DMS79 (cell line): Measurements from ENCODE around the gene HACD2.

Experiments used
- DNase-seq: peaks from one replicate; lab custom pipeline; 2025; lab: John Stamatoyannopoulos, UW

HACD2 gene

DNA sequence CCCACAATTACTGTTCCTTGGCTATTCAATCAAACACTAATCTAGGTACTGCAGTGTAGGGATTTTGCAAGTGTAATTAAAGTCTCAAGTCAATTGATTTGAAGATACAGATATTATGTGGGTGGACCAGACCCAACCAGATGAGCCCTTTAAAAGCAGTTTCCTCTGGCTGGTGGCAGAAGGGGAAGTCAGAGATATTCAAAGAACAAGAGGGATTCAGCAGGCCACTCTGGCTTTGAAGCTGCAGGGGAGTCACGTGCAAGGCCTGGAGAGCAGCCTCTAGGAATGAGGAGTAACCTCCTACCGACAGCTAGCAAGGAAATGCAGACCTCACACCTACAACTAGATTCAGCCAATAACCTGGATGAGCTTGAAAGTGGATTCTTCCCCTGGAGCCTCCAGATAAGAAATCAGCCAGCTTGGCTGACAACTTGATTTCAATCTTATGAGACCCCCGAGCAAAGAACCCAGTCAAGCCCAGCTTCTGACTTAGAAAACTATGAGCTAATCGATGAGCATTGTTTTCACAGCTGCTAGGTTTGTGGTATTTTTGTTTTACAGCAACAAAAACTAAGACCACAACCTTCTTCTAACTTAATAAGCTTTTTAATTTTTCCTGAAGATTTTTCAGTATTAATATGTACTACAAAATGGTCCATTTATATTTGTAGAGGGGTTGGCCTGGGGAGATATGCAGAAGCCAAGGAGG is 13.4 kb downstream of the HACD2 start:
- DNase-seq: no peak

DNA sequence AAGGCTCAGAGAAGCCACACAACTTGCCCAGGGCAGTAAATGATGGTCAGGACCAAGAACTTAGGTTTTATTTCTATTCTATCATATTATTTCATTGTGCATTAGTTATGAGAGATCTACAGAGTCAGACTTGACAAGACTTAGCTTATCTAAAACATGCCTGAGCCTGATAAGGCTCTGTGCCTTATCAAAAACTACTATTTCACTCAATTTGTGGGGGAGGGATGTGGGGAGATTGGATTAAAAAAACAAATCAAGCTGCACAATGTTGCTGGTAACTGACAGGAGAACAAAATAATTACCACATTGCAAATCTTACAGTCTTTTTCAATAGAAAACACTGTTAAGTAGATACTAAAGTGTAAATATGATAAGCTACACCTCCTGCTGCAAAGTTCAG is 16.0 kb downstream of the HACD2 start:
- no peak for DNase-seq

DNA sequence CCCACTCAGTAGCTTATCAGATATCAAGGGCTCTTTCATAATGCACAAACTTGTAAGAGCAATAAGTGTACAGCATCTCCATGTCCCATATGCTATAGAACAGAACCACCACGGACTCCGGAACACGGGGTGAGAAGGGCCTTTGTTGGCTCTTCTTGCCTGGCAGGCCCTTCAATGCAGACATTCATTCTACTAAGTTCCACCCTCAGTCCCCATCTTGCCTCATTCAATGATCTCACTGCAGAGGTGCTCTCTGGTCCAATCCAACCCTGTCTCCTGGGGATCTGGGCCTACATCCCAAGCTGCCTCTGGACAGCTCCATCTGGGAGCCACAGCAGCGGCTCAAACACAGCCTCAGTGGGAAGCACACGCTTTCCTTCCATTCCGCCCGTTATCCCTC is 16.8 kb downstream of the HACD2 start:
- DNase-seq: no peak

DNA sequence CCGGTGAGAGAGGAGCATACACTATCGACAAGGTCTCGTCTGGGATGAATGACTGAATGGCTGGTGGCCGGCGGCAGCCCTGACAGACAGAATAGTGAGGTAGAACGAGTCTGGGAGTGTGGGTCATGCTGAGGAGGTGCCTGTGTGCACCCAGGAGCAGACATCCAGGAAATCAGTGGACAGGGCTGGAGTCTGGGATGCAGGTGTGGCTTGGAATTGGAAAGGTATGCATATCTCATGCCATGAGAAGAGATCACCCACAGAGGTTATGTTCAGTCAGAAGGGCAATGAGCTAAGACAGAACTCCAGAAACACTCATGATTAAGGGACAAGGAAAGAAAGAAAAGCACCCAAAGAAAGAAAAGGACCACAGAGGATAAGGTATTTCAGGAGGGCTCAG is 20.8 kb downstream of the HACD2 start:
- DNase-seq: no peak

DNA sequence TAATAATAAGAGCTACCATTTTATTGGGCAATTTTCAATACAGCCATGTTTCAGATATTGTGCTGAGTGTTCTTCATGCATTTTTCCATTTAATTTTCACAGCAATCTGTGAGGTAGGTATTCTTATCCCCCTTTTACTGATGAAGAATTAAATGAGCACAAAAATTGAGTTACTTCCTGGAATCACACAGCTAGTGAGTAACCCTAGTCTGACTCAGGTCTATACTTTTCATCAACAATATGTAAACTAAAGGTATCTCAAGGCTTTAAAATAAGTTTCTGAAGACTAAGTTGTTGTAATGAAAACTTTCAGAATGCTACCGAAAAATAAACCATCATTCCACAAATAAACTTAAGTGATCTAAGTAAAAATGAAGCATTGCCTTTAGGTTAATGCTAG is 22.3 kb downstream of the HACD2 start:
- no peak for DNase-seq

DNA sequence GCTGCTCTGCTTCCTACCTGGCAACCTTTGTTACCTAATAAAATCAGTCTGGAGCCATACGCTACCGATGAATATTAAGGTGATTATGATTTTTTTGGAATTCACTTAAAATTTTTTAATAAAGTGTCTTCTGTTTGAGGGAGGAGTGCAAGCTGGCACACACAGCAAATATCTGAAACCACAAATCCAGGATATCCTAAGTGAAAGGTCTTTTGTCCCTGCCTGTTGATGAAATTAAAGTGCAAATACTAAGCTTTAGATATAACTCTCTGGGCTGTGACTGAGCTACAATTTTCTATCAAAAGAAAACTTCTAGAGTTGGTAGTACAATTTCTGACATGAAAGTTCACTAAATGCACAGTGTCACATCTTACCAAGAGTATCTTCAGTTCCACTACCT is 23.7 kb downstream of the HACD2 start:
- DNase-seq: no peak

DNA sequence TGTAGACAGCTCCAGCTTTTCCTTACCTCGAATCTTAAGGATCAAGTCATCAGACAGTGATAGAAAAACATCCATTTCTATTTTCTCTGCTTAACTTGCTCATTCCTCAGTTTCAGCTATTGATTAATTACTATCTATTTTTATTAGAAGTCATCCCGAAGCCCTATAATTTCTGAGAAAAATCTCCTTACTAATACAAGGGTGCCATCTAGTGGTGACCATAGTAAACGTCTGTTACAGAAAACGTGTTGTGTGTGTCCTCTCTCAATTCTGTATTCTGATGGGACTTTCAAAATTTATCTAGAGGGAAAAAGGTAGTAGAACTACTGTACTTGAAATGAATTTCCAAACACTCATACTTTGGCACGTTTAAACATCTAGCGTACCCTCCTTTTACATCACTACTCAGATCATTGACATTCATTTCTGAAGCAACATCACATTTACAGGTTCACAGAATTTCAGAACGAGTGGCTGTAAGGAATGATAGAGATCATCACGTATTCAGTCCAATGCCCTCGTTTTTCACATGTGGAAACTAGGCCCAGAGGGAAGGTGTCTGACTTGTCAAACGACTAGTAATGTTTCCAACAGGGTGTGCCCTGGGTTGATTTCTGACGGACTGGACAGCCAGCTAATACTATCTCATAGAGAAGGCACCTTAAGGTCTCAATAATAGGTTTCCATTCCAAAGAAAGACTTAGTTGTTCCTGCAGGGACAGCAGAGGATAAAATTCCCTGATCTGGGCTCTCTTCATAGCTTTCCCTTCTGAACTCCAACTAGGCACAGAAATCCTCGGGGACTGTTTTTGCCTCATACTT is 25.6 kb downstream of the HACD2 start:
- DNase-seq: no peak

DNA sequence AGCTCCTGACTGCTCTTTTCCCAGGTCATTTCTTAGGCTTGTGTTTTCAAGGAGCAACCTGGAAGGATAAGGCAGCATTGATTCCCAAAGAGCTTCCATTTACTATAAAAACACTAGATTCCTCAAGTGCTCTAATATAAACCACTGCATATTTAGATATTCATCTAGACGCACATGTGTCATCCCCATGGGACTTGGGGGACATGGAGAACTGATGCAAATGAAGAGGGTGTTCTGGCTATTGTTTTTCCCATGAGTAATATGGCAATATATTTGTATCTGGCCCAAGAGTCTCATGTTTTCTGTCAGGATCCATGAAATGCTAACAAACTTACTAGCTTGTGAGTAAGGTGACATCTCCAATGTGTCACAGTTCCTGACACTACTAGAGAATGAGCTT is 31.3 kb downstream of the HACD2 start:
- no peak for DNase-seq

DNA sequence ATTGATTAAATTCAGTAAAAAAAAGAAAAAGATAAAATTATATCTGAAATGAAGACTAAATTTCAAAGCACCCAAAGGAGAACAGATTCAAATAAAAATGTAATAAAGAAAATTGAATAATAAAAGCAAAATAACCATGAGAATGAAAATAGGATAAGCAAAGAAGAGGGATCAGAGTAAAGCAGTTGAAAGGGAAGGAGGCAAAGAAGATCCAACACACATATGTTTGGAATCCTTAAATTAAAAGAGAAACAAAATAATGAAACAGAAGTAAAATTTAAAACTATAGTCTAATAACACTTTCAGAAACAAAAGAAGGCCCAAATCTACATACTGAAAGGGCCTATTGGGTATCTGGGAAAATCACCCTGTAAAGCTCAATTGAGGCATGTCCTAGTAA is 32.1 kb downstream of the HACD2 start:
- DNase-seq: no peak

DNA sequence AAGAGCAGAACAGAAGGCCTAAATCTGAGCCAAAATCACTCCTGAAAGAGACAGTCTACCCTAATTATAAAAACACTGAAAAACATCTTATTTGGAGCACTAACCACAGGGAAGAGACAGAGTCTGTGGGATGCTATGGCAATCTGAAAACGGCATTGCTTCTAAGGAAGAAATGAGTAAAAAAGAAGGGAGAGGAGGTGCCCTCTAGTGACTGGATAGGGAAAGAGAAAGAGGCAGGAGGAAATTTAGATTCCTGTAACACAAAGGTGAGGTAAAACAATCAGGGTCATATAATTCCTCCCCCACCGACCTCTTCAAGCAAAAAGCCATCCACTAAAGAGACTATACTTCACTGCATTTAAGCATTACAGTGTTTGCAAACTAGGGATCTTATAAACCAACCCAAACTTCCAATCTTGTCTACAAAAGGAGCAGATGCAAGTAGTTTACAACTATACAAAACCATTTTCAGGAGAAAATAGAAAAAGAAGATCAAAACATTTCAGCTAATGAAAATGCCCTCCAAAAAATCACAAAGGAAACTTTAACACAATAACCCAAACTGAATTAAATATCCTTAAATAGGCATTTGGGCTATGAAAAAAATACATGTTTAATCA is 32.6 kb downstream of the HACD2 start:
- DNase-seq: no peak

DNA sequence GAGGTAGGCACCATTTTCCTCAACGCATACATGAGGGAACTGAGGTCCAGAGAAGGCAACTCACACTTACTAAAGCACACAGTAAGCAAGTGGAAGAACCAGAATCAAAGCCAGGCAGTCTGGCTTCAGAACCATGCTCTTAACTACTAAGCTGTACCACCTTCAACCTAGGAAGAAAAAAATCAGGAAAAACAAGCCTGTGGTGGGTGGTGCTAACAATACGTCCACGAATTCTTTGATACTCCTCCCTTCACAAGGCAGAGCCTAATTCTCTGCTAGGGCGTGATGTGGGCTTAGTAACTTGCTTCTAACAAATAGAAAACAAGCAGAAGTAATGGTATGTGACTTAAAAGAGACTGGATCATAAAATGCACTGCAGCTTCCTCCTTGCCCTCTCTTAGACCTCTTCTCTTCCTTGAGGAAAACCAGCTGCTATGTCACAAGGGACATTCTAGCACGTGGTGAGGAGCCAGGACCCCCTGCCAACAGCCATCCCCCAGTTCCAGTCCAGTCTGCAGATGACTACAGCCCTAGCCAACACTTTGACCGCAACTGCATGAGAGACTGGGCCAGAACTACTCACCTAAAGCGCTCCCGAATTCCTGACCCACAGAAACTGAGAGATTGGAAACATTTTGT is 36.9 kb downstream of the HACD2 start:
- DNase-seq: no peak

DNA sequence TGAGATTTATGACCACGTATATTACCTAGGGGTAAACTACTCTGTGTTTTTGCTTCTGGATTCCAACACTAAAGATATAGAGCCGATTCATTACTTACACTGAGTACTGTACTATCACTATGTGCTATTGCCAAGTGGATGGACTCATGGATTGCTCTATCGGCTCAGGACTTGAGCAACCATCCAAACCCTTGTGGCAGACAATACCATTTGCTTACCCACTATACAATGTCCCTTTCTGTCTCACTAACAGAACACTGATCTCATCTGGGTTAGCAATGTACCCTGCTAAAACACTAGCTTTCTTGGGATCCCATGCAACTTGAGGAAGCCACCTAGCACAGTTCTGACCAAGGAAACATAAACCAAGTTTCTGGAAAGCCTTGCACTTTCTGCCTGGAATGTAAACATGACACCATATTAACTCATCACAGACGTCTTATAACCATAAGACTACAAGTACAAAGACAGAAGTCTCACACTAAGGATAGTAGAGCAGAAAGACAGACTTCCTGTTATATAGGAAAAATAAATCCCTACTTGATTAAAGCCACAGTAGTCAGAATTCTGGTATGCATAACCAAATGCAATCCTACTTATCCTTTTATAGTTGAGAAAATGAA is 38.6 kb downstream of the HACD2 start:
- DNase-seq: no peak

DNA sequence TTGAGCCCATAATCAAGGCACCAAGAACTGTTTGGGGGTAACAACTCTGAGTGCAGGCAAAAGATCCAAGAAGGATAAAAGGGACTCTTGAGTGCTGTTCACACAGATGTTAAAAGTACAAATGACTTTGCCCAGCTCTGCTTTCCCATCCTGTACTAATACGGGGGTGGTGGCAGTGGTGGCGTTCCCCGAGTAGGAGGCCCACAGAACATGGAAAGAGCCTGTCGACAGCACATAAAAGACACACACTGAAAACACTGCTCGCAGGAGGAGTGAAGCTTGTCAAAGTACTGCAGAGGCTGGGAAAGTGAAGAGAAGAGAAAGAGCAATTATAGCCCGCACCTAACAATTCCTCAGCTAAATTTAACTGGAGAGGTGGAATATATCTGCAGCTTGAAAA is 40.9 kb downstream of the HACD2 start:
- no peak for DNase-seq

DNA sequence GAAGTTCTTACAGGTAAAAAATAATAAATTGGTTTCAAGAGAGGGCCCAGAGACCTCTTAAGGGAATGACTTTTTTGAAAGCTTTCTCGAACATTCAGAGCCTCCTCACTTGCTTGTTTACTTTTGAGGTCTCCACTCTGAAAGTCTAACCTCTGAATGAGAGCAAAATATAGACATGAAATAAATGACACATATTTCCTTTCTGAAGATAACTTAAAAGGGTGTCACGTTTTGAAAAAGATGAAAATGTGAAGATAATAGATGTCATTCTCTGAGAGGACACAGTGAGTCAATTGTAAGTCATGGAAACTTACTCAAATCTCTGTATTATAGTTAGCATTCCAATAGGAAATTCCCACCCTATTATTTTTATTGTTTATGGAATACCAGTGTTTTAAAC is 44.6 kb downstream of the HACD2 start:
- DNase-seq: peak; percentile 56

DNA sequence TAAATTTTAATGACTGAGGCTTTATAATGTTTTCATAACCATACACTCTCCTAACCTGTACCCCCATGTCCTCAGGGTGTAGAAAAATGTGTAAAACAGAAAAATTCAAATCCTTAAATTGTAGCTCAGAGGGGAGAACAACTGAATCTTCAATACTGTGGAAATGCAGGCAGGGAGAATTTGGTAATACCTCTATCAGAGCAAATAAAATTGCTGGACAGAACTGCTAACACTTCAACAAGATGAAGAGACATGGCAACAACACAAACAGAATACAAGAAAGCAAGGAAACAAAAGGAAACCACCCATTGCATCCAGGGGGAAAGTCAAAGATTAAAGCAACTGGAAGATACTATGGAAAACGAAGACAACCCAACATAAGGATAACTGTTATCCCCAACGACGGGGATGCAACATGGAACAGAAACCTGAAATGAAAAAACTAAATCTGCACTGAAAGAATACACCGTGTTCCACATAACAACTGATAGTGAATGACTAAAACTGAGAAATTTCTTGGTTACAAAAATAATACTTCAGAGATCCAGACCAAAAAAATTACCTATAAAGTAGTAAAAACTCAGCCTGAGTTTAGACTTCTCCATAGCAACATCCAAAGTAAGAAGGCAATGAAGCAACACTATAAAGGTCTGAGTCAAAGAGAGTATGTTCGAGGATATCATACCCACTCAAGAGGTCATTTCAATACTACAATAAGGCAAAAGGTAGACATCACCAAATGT is 48.5 kb downstream of the HACD2 start:
- no peak for DNase-seq

DNA sequence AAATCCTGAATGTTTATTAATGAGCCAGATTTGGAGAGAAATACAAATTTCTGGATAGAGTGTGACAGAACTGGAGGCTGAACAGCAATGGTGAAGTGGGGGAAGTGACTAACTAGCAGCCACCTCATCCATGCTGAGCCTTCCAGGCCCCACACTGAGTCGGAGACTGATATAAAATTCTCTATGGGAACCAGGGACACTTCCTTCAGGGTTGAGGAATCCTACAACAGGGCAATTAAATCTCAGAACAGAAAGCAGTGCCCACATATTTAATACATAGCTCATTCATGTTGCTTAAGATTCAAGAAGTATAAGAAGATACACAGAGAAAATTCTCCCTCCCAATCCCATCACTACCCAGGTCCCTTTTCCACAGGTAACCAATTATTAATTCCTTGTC is 49.3 kb downstream of the HACD2 start:
- DNase-seq: no peak

DNA sequence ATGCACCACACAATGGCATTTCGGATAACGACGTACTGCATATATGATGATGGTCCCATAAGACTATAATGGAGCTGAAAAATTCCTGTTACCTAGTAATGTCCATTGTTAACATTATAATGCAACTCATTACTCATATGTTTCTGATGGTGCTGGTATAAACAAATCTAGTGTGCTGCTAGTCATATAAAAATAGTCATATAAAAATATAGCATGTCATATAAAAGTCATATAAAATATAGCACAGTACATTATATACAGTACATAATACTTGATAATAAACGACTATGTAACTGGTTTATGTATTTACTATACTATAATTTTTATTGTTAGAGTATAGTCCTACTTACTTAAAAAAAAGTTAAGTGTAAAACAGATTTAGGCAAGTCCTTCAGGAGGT is 50.6 kb downstream of the HACD2 start:
- no peak for DNase-seq

DNA sequence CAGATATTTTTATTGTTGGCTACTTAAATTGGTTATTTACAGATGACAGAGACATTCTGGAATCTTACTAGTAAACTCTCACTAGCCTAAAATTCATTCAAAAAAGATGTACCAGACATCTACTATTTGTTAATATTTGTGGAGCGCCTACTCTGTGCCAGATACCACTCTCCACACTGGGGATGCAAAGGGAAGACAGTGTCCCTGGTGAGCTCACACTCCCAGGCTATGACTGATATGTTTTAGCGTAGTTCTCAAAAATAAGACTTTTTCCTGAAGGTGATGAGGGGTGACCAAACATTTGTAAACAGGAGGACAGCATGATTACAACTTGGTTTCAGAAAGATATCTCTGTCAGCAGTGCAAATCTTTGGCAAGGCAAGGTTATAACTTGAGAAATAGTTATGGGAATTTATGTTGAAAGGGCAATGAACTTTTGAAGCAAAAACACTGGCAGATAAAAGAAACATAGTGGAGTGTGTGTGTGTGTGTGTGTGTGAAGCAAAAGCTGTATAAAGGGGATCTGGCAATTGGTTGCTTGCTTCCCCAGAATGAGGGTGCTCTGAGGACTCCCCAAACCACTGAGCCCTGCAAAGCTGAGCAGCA is 51.2 kb downstream of the HACD2 start:
- no peak for DNase-seq

DNA sequence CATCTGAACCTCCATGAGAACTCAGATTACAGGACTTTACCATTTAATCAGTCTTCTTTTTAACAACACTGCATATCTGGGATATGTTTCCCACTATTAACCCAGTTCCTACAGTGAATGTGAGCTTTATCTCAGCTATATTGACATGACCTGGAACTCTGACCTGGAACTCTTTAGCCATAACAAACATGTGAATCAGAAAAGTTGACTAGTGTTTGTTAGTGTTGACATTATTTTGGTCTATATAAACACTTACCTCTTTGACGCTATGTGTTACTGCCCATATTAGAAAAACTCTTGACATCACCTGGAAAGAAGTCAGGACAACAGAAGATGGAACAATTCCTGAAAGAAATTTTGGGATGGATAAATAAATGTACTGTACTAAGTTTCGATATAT is 56.7 kb downstream of the HACD2 start:
- DNase-seq: no peak

DNA sequence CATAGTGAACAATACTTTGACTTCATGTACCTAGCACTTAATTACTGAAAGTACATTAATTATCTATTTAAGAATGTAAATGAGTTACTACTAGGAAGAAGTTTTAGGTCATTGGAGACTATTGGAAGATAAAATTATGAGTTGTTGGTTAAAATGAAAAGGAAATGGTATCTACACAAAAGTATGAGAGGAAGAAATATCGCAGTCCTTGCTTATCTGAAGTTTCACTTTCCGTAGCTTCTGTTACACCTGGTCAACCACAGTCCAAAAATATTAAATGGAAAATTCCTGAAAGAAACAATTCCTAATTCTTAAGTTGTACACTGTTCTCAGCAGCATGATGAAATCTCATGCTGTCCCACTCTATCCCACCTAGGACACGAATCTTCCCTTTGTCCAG is 57.8 kb downstream of the HACD2 start:
- no peak for DNase-seq

DNA sequence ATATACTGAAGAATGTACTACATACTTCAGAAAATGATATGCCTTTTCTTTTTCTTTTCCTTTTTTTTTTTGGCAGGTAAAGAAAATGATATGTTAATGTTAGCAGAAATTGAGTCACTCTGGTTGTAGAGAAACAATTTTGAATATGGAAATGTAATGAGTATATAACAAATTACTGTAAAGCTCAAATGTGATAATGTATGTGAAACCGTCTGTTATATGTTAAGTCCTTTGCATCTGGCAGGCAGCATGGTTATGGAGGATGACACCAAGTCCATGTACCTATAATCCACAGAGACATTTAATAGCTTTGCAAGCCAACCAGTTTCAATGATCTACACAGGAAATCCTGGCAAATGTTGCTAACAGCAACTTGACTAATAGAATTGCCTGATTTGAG is 58.4 kb downstream of the HACD2 start:
- no peak for DNase-seq
